Activated B cell treated with CpG ODN at 0.5 μM for 24 hours (primary cell): Measurements from ENCODE around the gene PDLIM5. TPM values are rescaled to one million over a fixed set of nuclear protein-coding genes. Genes with fewer than 3 reads are reported as not detected.

Experiments used
- ATAC-seq: fragments of 200-7000 bp; cut with Tn5 transposase; one replicate; pipeline ENCODE4 v1.10.0; 2021; ENCODE audit warnings: low read depth, mild to moderate bottlenecking, moderate library complexity
- CTCF ChIA-PET: fragments of 350-600 bp; sonication (Branson Sonifier 250); formaldehyde crosslinking; loops from one replicate; lab custom pipeline; 2021; ENCODE audit warnings: antibody characterized with exemption; lab: Charles Lee
- POLR2A ChIA-PET: fragments of 350-600 bp; sonication (Branson Sonifier 250); formaldehyde crosslinking; loops from one replicate; lab custom pipeline; 2021; ENCODE audit warnings: antibody characterized with exemption; lab: Charles Lee
- DNase-seq: peaks from one replicate; pipeline ENCODE4 v3.0.0; 2022
- H3K27ac Mint-ChIP-seq: one replicate; pipeline ENCODE4 v1.8.0; 2020; ENCODE audit warnings: mixed read lengths
- H3K27me3 Mint-ChIP-seq: one replicate; pipeline ENCODE4 v1.8.0; 2021; ENCODE audit warnings: mixed read lengths
- H3K36me3 Mint-ChIP-seq: one replicate; pipeline ENCODE4 v1.8.0; 2021; ENCODE audit warnings: low read depth, mixed read lengths
- H3K4me1 Mint-ChIP-seq: one replicate; pipeline ENCODE4 v1.8.0; 2021; ENCODE audit warnings: mixed read lengths
- H3K4me3 Mint-ChIP-seq: one replicate; pipeline ENCODE4 v1.8.0; 2020; ENCODE audit warnings: mild to moderate bottlenecking, mixed read lengths
- H3K9me3 Mint-ChIP-seq: one replicate; pipeline ENCODE4 v1.8.0; 2020; ENCODE audit warnings: mixed read lengths
- intact Hi-C: fragments of 100-400 bp; cut with micrococcal nuclease; formaldehyde crosslinking; loops from one replicate; pipeline ENCODE4 v1.15.1; 2024
- total RNA-seq: library from RNA; stranded (reverse); gene quantifications from 2 replicates; pipeline ENCODE4 v1.2.3, GENCODE V29; 2022
- TF ChIP-seq, protein P1 (sequence below): fragments of 200-600 bp; IDR thresholded peaks from one replicate; pipeline ENCODE4 v1.8.0; 2022; ENCODE audit warnings: antibody characterized with exemption, mild to moderate bottlenecking

Gene PDLIM5
- total RNA-seq, 1 donor from 2014 or later = 36.5 TPM

DNA sequence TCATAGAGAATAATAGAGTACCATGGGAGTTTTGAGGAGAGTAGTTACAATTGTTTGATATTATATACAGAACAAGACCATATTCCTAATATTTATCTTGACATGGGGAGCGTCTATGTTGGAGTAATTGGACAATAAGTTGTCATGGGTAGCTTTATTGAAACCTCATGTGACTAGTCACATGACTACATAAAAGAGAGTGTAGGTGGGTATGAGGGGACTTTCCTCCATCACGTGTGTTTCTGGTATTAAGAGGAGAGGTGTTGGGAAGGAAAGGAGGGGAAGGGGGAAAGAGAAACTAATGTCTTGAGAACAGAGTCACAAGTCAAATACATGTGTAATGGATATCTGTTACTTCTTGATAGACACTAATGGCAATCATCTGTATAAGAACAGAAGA is 33.1 kb downstream of the PDLIM5 start:
- Mint-ChIP-seq H3K4me1 (peaks cover 4% of the 10 kb centered on the region), H3K27ac (no peak overlapping the region), H3K9me3 (no peaks in the 10 kb centered on the region), H3K27me3 (no peaks in the 10 kb centered on the region), H3K36me3 (no peaks in the 10 kb centered on the region), H3K4me3 (no peak overlapping the region)
- ATAC-seq (no peak), DNase-seq (no peak)
- intact Hi-C loops = no loop called here
- POLR2A ChIA-PET = no interaction called here
- TF ChIP-seq, protein P1, sequence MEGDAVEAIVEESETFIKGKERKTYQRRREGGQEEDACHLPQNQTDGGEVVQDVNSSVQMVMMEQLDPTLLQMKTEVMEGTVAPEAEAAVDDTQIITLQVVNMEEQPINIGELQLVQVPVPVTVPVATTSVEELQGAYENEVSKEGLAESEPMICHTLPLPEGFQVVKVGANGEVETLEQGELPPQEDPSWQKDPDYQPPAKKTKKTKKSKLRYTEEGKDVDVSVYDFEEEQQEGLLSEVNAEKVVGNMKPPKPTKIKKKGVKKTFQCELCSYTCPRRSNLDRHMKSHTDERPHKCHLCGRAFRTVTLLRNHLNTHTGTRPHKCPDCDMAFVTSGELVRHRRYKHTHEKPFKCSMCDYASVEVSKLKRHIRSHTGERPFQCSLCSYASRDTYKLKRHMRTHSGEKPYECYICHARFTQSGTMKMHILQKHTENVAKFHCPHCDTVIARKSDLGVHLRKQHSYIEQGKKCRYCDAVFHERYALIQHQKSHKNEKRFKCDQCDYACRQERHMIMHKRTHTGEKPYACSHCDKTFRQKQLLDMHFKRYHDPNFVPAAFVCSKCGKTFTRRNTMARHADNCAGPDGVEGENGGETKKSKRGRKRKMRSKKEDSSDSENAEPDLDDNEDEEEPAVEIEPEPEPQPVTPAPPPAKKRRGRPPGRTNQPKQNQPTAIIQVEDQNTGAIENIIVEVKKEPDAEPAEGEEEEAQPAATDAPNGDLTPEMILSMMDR = no peak
- CTCF ChIA-PET = no interaction called here

DNA sequence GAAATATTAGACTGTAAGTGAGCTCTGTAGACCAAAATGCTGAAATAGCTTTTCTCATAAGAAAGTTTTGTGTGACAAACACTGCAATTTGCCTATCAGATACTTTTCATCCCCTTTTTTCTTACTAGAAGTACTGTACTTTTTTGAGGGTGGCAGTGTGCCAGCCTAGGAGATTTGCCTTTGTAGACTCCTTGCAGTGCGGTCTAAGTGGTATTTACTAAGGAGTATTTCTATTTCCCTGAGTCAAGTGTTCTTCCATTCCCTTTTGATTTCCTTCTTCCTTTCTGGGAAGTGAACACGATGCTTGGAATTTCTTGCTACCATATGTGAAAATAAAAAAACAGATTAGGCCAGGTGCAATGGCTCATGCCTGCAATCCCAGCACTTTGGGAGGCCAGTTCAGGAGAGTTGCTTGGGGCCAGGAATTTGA is 34.6 kb downstream of the PDLIM5 start:
- ATAC-seq (no peak), DNase-seq (no peak)
- no peak overlapping the region for H3K4me3 Mint-ChIP-seq
- no peaks in the 10 kb centered on the region for H3K9me3 Mint-ChIP-seq
- peaks cover 4% of the 10 kb centered on the region for H3K4me1 Mint-ChIP-seq
- ChIA-PET CTCF (no interaction called here), POLR2A (no interaction called here)
- TF ChIP-seq, protein P1 = no peak
- no peak overlapping the region for H3K27ac Mint-ChIP-seq
- H3K27me3 Mint-ChIP-seq = no peaks in the 10 kb centered on the region
- intact Hi-C loops = no loop called here
- H3K36me3 Mint-ChIP-seq = no peaks in the 10 kb centered on the region

DNA sequence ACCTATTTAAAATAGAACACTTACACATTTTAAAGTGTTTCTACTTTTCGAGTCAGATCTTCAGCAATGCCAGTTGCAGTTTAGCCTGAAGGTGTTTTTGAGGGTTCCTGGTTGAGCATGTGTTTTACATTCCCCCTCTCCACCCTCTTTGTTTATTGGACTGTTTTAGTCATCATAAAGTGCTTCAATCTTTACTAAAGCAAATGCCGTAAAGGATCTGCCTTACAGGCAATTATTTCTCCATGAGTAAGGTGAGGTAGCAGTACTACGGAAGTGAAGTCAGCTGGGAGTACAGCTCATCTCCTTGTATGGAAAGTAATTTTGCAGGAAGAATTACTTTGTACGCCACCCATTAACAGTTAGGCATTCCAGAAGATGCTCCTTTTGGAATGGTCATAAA is 36.9 kb downstream of the PDLIM5 start:
- CTCF ChIA-PET = no interaction called here
- no peak for ATAC-seq
- intact Hi-C loops = no loop called here
- TF ChIP-seq, protein P1 = no peak
- POLR2A ChIA-PET = no interaction called here
- no peaks in the 10 kb centered on the region for H3K36me3 Mint-ChIP-seq
- H3K27me3 Mint-ChIP-seq = no peaks in the 10 kb centered on the region
- DNase-seq = no peak
- no peak overlapping the region for H3K4me3 Mint-ChIP-seq
- peaks cover 4% of the 10 kb centered on the region for H3K4me1 Mint-ChIP-seq
- H3K27ac Mint-ChIP-seq = no peak overlapping the region
- no peaks in the 10 kb centered on the region for H3K9me3 Mint-ChIP-seq

DNA sequence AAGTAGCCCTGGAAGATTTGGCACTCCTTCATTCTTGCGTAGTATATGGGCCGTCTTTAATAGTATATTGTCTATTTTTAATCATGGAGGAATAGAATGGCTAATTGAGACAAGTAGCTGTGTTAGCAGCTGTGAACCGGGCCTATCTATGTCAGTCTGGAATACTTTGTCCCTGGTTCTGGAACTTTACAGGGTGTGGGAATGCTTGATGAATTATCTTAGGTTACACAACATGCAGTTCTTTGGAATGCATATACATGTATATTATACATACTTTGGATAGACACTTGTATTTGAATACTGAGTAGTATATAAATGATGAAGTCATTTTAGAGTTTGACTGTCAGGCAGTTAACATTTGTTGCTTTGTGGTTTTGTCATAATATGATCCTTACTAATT is 37.4 kb downstream of the PDLIM5 start:
- no peaks in the 10 kb centered on the region for H3K27me3 Mint-ChIP-seq
- POLR2A ChIA-PET = no interaction called here
- no peaks in the 10 kb centered on the region for H3K9me3 Mint-ChIP-seq

DNA sequence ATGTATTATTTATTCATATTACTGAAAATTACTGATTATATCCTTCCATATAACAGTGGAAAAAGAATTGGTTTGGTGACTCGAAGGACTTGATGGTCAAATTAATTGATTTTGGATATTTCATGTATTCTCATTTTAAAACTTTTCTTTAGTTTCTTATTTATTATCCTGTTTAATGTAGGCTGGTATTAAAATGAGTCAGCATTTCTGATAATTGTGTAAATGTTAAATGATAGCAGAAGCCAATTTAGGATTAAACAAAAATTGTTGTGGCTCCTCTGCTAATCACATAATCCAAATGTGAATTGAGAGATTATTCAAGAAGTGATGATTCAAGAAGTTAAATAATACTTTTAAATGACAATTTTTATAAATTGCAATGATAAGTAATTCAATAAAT is 38.7 kb downstream of the PDLIM5 start:
- CTCF ChIA-PET = no interaction called here
- H3K27me3 Mint-ChIP-seq = no peaks in the 10 kb centered on the region
- no peaks in the 10 kb centered on the region for H3K4me1 Mint-ChIP-seq
- DNase-seq = no peak
- TF ChIP-seq, protein P1 = no peak
- no peaks in the 10 kb centered on the region for H3K36me3 Mint-ChIP-seq
- no peak for ATAC-seq
- no peak overlapping the region for H3K27ac Mint-ChIP-seq
- no peaks in the 10 kb centered on the region for H3K9me3 Mint-ChIP-seq
- H3K4me3 Mint-ChIP-seq = no peak overlapping the region
- POLR2A ChIA-PET = no interaction called here
- intact Hi-C loops = no loop called here

More for the DNA sequence above, 37.4 kb downstream of the PDLIM5 start:
- DNase-seq (no peak), ATAC-seq (no peak)
- intact Hi-C loops = no loop called here
- no peak overlapping the region for H3K27ac Mint-ChIP-seq
- H3K4me1 Mint-ChIP-seq = peaks cover 4% of the 10 kb centered on the region
- CTCF ChIA-PET = no interaction called here
- TF ChIP-seq, protein P1 = no peak
- H3K4me3 Mint-ChIP-seq = no peak overlapping the region
- no peaks in the 10 kb centered on the region for H3K36me3 Mint-ChIP-seq
